Keratinocyte (primary cell): ENCODE measurements around the gene UPB1. TPM values are rescaled to one million over a fixed set of nuclear protein-coding genes. Genes with fewer than 3 reads are reported as not detected.

ENCODE experiments used
- DNase-seq: peaks from one replicate; pipeline ENCODE4 v3.0.0-alpha.2; 2011; ENCODE audit warnings: low read depth, missing footprints, low spot score
- FAIRE-seq: peaks from 2 replicates; lab custom pipeline; 2011; peaks lifted over from hg19 to GRCh38; lab: Jason Lieb, UNC
- H2AFZ ChIP-seq: 2 replicates; pipeline ENCODE4 v1.6.0; 2012; ENCODE audit warnings: low read length, control low read depth, inconsistent platforms; ENCODE audit not compliant: control insufficient read depth
- H3K27ac ChIP-seq: 2 replicates; pipeline ENCODE4 v1.5.1; 2011; ENCODE audit warnings: low read length; ENCODE audit not compliant: control insufficient read depth, insufficient read depth
- H3K27me3 ChIP-seq: 3 replicates; pipeline ENCODE4 v1.6.0; 2011; ENCODE audit warnings: low read length; ENCODE audit not compliant: control insufficient read depth, insufficient read depth; ENCODE audit errors: extremely low read depth
- H3K36me3 ChIP-seq, 2 experiments: 2 replicates in 1 of 2; 3 replicates in 1 of 2; pipeline ENCODE4 v1.5.1; 2011; ENCODE audit warnings: low read length in 2 of 2, mild to moderate bottlenecking in 1 of 2; ENCODE audit not compliant: control insufficient read depth in 2 of 2, insufficient read depth in 2 of 2; ENCODE audit errors: extremely low read depth in 1 of 2
- H3K4me1 ChIP-seq: 3 replicates; pipeline ENCODE4 v1.5.1; 2011; ENCODE audit warnings: low read length; ENCODE audit not compliant: control insufficient read depth, insufficient read depth; ENCODE audit errors: extremely low read depth
- H3K4me2 ChIP-seq: 3 replicates; pipeline ENCODE4 v1.6.0; 2011; ENCODE audit warnings: low read depth, low read length; ENCODE audit not compliant: control insufficient read depth, insufficient read depth; ENCODE audit errors: extremely low read depth
- H3K4me3 ChIP-seq, 3 experiments: fragments of 200-600 bp in 1 of 3; sonication (generic) in 1 of 3; 2 replicates in 2 of 3; 3 replicates in 1 of 3; pipeline ENCODE4 v1.5.1; 2011 to 2016; ENCODE audit warnings: low read length in 3 of 3, mild to moderate bottlenecking in 3 of 3, control low read depth in 2 of 3, inconsistent platforms in 1 of 3, low read depth in 1 of 3, mixed read lengths in 1 of 3, mixed run types in 1 of 3, moderate library complexity in 1 of 3; ENCODE audit not compliant: control insufficient read depth in 2 of 3, insufficient read depth in 2 of 3; ENCODE audit errors: extremely low read depth in 1 of 3
- H3K79me2 ChIP-seq: 2 replicates; pipeline ENCODE4 v1.6.0; 2012; ENCODE audit warnings: low read length; ENCODE audit not compliant: control insufficient read depth, insufficient read depth
- H3K9ac ChIP-seq: 3 replicates; pipeline ENCODE4 v1.6.0; 2011; ENCODE audit warnings: low read length; ENCODE audit not compliant: control insufficient read depth, insufficient read depth; ENCODE audit errors: extremely low read depth
- H3K9me1 ChIP-seq: 3 replicates; pipeline ENCODE4 v1.6.0; 2011; ENCODE audit warnings: low read length; ENCODE audit not compliant: control insufficient read depth, insufficient read depth; ENCODE audit errors: extremely low read depth
- H3K9me3 ChIP-seq: 2 replicates; pipeline ENCODE4 v1.5.1; 2012; ENCODE audit warnings: low read depth, low read length; ENCODE audit not compliant: control insufficient read depth
- H4K20me1 ChIP-seq: 3 replicates; pipeline ENCODE4 v1.6.0; 2011; ENCODE audit warnings: low read length; ENCODE audit not compliant: control insufficient read depth, insufficient read depth; ENCODE audit errors: extremely low read depth
- CTCF ChIP-seq, 3 experiments: IDR thresholded peaks in 1 of 3; conservative IDR thresholded peaks in 1 of 3; optimal IDR thresholded peaks in 1 of 3; 2 replicates in 2 of 3; 3 replicates in 1 of 3; pipeline versions ENCODE3 to v1.5.1; 2011; ENCODE audit warnings: low read length in 3 of 3, mild to moderate bottlenecking in 3 of 3, moderate library complexity in 2 of 3, control low read depth in 1 of 3, inconsistent platforms in 1 of 3; ENCODE audit not compliant: insufficient read depth in 2 of 3; ENCODE audit errors: extremely low read depth in 1 of 3
- EZH2 ChIP-seq: IDR thresholded peaks from one replicate; pipeline ENCODE4 v1.6.1; 2012; ENCODE audit warnings: inconsistent platforms, mild to moderate bottlenecking, low read length, moderate library complexity
- dilution Hi-C: fragments of 300-500 bp; cut with MboI; formaldehyde crosslinking; loops from one replicate; pipeline ENCODE4 v1.7.0; 2020; ENCODE audit warnings: low sequenced_read_pairs; ENCODE audit not compliant: extremely low pct_ligation_motif_present
- polyA plus RNA-seq, 5 experiments: library from polyadenylated mRNA; depleted of rRNA in 3 of 5; stranded (reverse) in 3 of 5; stranded (forward) in 1 of 5; unstranded in 1 of 5; fragments of >200 nt; gene quantifications; 1 replicate in 1 of 5; 2 replicates in 3 of 5; 3 replicates in 1 of 5; pipeline versions ENCODE4 v1.2.1 to v1.2.3, GENCODE V29; 2011 to 2012; ENCODE audit warnings: missing spikeins in 2 of 5, low read depth in 1 of 5, low replicate concordance in 1 of 5

The UPB1 gene
- polyA plus RNA-seq, 1 donor (not counting 4 experiments of a cell fraction or from before 2014, with no cell fraction given), result not detected

GRCh38 chr22:24515027-24515338, 19.9 kb downstream of the UPB1 start:
- Histone ChIP-seq H3K27ac (no peak overlapping the region), H3K4me3 (no peak overlapping the region), H3K79me2 (no peaks in the 10 kb centered on the region), H3K36me3 (no peaks in the 10 kb centered on the region), H3K9ac (no peak overlapping the region), H3K4me2 (no peak overlapping the region), H2AFZ (no peak overlapping the region), H4K20me1 (no peaks in the 10 kb centered on the region), H3K9me1 (no peaks in the 10 kb centered on the region), H3K27me3 (peaks cover 28% of the 10 kb centered on the region), H3K9me3 (no peaks in the 10 kb centered on the region), H3K4me1 (peaks cover 5% of the 10 kb centered on the region)
- TF ChIP-seq CTCF (optimal IDR thresholded peaks at IDR 0.05 in 1 of 3, IDR thresholded peaks at IDR 0.05 in 1 of 3, conservative IDR thresholded peaks at IDR 0.05 in 1 of 3; ENCODE audit: extremely low read depth in 1 of 3, insufficient read depth in 2 of 3, low read length in 3 of 3) (no peak), EZH2 (no peak)
- dilution Hi-C loops, result no loop called here
- no peak for DNase-seq
- FAIRE-seq, result no peak

- Histone ChIP-seq H3K27ac (no peak overlapping the region), H3K27me3 (peaks cover 23% of the 10 kb centered on the region), H3K9ac (no peak overlapping the region), H2AFZ (no peak overlapping the region), H3K4me2 (no peak overlapping the region), H3K36me3 (no peaks in the 10 kb centered on the region), H3K4me1 (peaks cover 5% of the 10 kb centered on the region), H3K9me3 (no peaks in the 10 kb centered on the region), H3K9me1 (no peaks in the 10 kb centered on the region), H4K20me1 (no peaks in the 10 kb centered on the region), H3K4me3 (no peak overlapping the region), H3K79me2 (no peaks in the 10 kb centered on the region)
- TF ChIP-seq EZH2 (no peak), CTCF (optimal IDR thresholded peaks at IDR 0.05 in 1 of 3, IDR thresholded peaks at IDR 0.05 in 1 of 3, conservative IDR thresholded peaks at IDR 0.05 in 1 of 3; ENCODE audit: extremely low read depth in 1 of 3, insufficient read depth in 2 of 3, low read length in 3 of 3) (no peak)
- dilution Hi-C loops, result no loop called here
- FAIRE-seq (no peak), DNase-seq (no peak)
These were observed 21.2 kb downstream of the UPB1 start for GRCh38 chr22:24516301-24516737.
